Measurements from ENCODE around the gene OLIG3. TPM values are rescaled to one million over a fixed set of nuclear protein-coding genes. Genes with fewer than 3 reads are reported as not detected.

The OLIG3 gene
- total and polyA plus RNA-seq, 4 donors = not detected

- H3K4me3 ChIP-seq (ENCODE audit: low read depth in 1 of 3, low read length in 3 of 3) = no peak overlapping the region
- H3K27me3 ChIP-seq (ENCODE audit: control insufficient read depth in 4 of 4, insufficient read depth in 4 of 4, low read length in 3 of 4) = peaks cover 15 to 58% (median 30%) of the 10 kb centered on the region in 4 donors
- DNase-seq (ENCODE audit: low spot score) = no peak
- no peak overlapping the region for H3K27ac ChIP-seq (ENCODE audit: low read depth in 1 of 2, low read length in 2 of 2)
- no peaks in the 10 kb centered on the region for H3K36me3 ChIP-seq (ENCODE audit: control insufficient read depth in 4 of 4, insufficient read depth in 3 of 4, low read depth in 1 of 4, low read length in 3 of 4)
- H3K9ac ChIP-seq (ENCODE audit: low read depth in 1 of 2, low read length in 2 of 2) = no peak overlapping the region
- peaks cover 2 to 21% (median 7%) of the 10 kb centered on the region in 4 donors for H3K4me1 ChIP-seq (ENCODE audit: control insufficient read depth in 4 of 4, insufficient read depth in 4 of 4, low read length in 3 of 4)
- peaks cover 0 to 9% (median 1%) of the 10 kb centered on the region in 4 donors for H3K9me3 ChIP-seq (ENCODE audit: control insufficient read depth in 4 of 4, low read length in 3 of 4)
- WGBS = 7% methylated on average over 29 of the region's 29 CpGs
- TF ChIP-seq NR2F2 (IDR thresholded peaks at IDR 0.05) = no peak
- TF ChIP-seq FOXA2 (IDR thresholded peaks at IDR 0.05) = no peak
- no peak for TF ChIP-seq RXRA (IDR thresholded peaks at IDR 0.05)
- TF ChIP-seq, protein P1, sequence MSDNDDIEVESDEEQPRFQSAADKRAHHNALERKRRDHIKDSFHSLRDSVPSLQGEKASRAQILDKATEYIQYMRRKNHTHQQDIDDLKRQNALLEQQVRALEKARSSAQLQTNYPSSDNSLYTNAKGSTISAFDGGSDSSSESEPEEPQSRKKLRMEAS (IDR thresholded peaks at IDR 0.05) = no peak
- TF ChIP-seq, protein P2, sequence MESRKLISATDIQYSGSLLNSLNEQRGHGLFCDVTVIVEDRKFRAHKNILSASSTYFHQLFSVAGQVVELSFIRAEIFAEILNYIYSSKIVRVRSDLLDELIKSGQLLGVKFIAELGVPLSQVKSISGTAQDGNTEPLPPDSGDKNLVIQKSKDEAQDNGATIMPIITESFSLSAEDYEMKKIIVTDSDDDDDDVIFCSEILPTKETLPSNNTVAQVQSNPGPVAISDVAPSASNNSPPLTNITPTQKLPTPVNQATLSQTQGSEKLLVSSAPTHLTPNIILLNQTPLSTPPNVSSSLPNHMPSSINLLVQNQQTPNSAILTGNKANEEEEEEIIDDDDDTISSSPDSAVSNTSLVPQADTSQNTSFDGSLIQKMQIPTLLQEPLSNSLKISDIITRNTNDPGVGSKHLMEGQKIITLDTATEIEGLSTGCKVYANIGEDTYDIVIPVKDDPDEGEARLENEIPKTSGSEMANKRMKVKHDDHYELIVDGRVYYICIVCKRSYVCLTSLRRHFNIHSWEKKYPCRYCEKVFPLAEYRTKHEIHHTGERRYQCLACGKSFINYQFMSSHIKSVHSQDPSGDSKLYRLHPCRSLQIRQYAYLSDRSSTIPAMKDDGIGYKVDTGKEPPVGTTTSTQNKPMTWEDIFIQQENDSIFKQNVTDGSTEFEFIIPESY (IDR thresholded peaks at IDR 0.05) = no peak
- TF ChIP-seq YY1 (IDR thresholded peaks at IDR 0.05) = no peak
- no peak for TF ChIP-seq JUND (IDR thresholded peaks at IDR 0.05)
These were observed 1.6 kb downstream of the OLIG3 start for GRCh38 chr6:137492289-137493217.

DNA sequence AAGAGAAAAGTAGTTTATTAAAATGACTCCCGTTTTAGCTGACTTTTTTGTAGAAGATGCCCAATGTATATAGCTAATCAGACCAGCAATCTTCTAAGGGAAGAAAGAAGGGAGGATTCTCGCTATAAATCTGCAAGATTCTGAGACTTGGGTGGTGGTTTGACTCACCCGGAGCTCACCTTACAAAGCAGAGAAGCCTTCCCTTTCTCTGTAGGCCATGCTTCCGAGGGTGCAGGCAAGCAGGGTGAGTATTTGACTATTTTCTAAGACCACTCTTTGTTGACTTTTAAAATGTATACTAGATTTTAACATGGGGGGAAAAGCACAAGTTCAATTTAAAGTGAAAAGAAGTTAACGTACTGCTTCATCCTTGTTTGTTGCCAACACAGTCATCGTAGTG is 2.7 kb downstream of the OLIG3 start:
- Histone ChIP-seq H3K9ac (ENCODE audit: low read depth in 1 of 2, low read length in 2 of 2) (no peak overlapping the region), H3K36me3 (ENCODE audit: control insufficient read depth in 4 of 4, insufficient read depth in 3 of 4, low read depth in 1 of 4, low read length in 3 of 4) (no peaks in the 10 kb centered on the region), H3K9me3 (ENCODE audit: control insufficient read depth in 4 of 4, low read length in 3 of 4) (peaks cover 0 to 9% (median 1%) of the 10 kb centered on the region in 4 donors), H3K27ac (ENCODE audit: low read depth in 1 of 2, low read length in 2 of 2) (no peak overlapping the region), H3K4me3 (ENCODE audit: low read depth in 1 of 3, low read length in 3 of 3) (no peak overlapping the region), H3K4me1 (ENCODE audit: control insufficient read depth in 4 of 4, insufficient read depth in 4 of 4, low read length in 3 of 4) (peaks cover 0 to 13% (median 2%) of the 10 kb centered on the region in 4 donors), H3K27me3 (ENCODE audit: control insufficient read depth in 4 of 4, insufficient read depth in 4 of 4, low read length in 3 of 4) (peaks cover 11 to 62% (median 35%) of the 10 kb centered on the region in 4 donors)
- no peak for DNase-seq (ENCODE audit: low spot score)
- 23% methylated on average over 6 of the region's 6 CpGs for WGBS
- TF ChIP-seq RXRA (IDR thresholded peaks at IDR 0.05) (no peak), HNF4A (conservative IDR thresholded peaks at IDR 0.05) (no peak), JUND (IDR thresholded peaks at IDR 0.05) (no peak), RAD21 (IDR thresholded peaks at IDR 0.05) (no peak), ATF3 (IDR thresholded peaks at IDR 0.05) (no peak), FOXA2 (IDR thresholded peaks at IDR 0.05) (no peak), NR2F2 (IDR thresholded peaks at IDR 0.05) (no peak), SP1 (IDR thresholded peaks at IDR 0.05) (no peak), YY1 (IDR thresholded peaks at IDR 0.05) (no peak), EGR1 (IDR thresholded peaks at IDR 0.05; ENCODE audit: low read depth in 2 of 2) (no peak), GABPA (IDR thresholded peaks at IDR 0.05 in 1 of 2, conservative IDR thresholded peaks at IDR 0.05 in 1 of 2) (no peak), HNF4G (IDR thresholded peaks at IDR 0.05) (no peak), FOXA1 (IDR thresholded peaks at IDR 0.05) (no peak), TAF1 (conservative IDR thresholded peaks at IDR 0.05) (no peak)
- TF ChIP-seq, protein P2 (IDR thresholded peaks at IDR 0.05) = no peak
- TF ChIP-seq, protein P3, sequence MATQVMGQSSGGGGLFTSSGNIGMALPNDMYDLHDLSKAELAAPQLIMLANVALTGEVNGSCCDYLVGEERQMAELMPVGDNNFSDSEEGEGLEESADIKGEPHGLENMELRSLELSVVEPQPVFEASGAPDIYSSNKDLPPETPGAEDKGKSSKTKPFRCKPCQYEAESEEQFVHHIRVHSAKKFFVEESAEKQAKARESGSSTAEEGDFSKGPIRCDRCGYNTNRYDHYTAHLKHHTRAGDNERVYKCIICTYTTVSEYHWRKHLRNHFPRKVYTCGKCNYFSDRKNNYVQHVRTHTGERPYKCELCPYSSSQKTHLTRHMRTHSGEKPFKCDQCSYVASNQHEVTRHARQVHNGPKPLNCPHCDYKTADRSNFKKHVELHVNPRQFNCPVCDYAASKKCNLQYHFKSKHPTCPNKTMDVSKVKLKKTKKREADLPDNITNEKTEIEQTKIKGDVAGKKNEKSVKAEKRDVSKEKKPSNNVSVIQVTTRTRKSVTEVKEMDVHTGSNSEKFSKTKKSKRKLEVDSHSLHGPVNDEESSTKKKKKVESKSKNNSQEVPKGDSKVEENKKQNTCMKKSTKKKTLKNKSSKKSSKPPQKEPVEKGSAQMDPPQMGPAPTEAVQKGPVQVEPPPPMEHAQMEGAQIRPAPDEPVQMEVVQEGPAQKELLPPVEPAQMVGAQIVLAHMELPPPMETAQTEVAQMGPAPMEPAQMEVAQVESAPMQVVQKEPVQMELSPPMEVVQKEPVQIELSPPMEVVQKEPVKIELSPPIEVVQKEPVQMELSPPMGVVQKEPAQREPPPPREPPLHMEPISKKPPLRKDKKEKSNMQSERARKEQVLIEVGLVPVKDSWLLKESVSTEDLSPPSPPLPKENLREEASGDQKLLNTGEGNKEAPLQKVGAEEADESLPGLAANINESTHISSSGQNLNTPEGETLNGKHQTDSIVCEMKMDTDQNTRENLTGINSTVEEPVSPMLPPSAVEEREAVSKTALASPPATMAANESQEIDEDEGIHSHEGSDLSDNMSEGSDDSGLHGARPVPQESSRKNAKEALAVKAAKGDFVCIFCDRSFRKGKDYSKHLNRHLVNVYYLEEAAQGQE (IDR thresholded peaks at IDR 0.05) = no peak
- TF ChIP-seq, protein P4, sequence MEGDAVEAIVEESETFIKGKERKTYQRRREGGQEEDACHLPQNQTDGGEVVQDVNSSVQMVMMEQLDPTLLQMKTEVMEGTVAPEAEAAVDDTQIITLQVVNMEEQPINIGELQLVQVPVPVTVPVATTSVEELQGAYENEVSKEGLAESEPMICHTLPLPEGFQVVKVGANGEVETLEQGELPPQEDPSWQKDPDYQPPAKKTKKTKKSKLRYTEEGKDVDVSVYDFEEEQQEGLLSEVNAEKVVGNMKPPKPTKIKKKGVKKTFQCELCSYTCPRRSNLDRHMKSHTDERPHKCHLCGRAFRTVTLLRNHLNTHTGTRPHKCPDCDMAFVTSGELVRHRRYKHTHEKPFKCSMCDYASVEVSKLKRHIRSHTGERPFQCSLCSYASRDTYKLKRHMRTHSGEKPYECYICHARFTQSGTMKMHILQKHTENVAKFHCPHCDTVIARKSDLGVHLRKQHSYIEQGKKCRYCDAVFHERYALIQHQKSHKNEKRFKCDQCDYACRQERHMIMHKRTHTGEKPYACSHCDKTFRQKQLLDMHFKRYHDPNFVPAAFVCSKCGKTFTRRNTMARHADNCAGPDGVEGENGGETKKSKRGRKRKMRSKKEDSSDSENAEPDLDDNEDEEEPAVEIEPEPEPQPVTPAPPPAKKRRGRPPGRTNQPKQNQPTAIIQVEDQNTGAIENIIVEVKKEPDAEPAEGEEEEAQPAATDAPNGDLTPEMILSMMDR (IDR thresholded peaks at IDR 0.05; ENCODE audit: low read depth, low read length, missing input control) = no peak
- TF ChIP-seq, protein P1 (IDR thresholded peaks at IDR 0.05) = no peak
